HG02981 (cell line): ENCODE data around the gene OR8B3.

Experiments
- ATAC-seq: cut with Tn5 transposase; IDR thresholded peaks from one replicate; pipeline ENCODE4 v1.9.1; 2021; ENCODE audit warnings: mild to moderate bottlenecking, moderate library complexity; ENCODE audit not compliant: unreplicated experiment

Gene OR8B3

GRCh38 chr11:124376280-124376679 lies 22.5 kb downstream of the OR8B3 start:
- ATAC-seq = no peak

- no peak for ATAC-seq
Measured at GRCh38 chr11:124359566-124359965, 39.3 kb downstream of the OR8B3 start.

GRCh38 chr11:124346311-124346955 lies 52.4 kb downstream of the OR8B3 start:
- no peak for ATAC-seq
